Cardiac fibroblast (primary cell): Measurements from ENCODE around the gene OR8J1.

Experiments
- DNase-seq, 2 donors: peaks; one replicate each; pipeline versions ENCODE4 v3.0.0 to v3.0.0-alpha.2; 2010; ENCODE audit warnings: low read depth in 2 of 2
- H3K4me3 ChIP-seq, 2 donors: replicated peaks in 1 of 2; 1 replicate in 1 of 2; 2 replicates in 1 of 2; pipeline ENCODE4 v1.5.1; 2011; ENCODE audit warnings: low read depth in 2 of 2, low read length in 2 of 2, mild to moderate bottlenecking in 2 of 2, moderate library complexity in 1 of 2
- CTCF ChIP-seq: IDR thresholded peaks from one replicate; pipeline ENCODE4 v1.5.1; 2011; ENCODE audit warnings: low read depth, mild to moderate bottlenecking, low read length, inconsistent platforms

The OR8J1 gene

DNA sequence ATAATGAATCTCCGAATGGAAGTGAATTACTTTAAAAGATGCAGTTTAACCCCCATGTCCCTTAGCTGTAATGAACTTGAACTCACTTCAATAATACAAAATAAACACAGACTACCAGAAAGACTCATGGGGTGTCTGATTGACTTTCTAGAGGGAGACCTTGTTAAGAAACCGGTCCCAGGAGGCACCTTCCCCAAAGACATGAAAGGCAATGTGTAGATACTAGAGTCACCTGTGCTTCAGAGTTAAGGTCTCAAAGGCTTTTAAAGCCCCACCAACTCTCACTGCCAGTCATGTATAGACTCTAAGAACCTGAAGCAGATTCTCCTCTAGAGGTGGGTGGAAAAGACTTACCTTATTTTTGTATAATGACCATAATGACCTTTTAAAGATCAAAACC lies at the start of gene OR8J1:
TSS of gene OR8J1 (plus strand) at position 301 of the 400 bp plus-strand sequence. CDS start 5,956 bp downstream, outside the sequence.
- no peak within 1 kb of the TSS for H3K4me3 ChIP-seq
- TF ChIP-seq CTCF: no peak
- DNase-seq: no peak

DNA sequence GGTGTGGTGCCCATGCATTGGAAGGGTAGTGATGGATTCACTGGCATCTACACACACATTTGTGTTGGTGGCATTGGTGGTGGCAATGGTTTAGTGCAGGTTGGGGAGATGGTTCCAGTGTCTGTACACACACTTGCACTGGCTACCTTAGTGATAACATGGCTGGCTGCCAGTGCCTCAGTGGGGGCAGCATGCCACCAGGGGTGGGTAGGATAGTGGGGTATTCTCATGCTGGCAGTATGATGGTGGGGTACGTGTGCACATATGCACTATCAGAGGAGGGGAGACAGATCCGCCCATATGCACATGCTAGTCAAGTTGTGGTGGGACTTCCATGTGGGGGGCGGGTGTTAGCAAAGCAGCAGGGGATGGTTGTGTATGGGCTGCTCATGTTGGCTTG lies 46.3 kb upstream of the OR8J1 start:
- H3K4me3 ChIP-seq: no peak overlapping the region
- no peak for DNase-seq
- TF ChIP-seq CTCF: no peak

DNA sequence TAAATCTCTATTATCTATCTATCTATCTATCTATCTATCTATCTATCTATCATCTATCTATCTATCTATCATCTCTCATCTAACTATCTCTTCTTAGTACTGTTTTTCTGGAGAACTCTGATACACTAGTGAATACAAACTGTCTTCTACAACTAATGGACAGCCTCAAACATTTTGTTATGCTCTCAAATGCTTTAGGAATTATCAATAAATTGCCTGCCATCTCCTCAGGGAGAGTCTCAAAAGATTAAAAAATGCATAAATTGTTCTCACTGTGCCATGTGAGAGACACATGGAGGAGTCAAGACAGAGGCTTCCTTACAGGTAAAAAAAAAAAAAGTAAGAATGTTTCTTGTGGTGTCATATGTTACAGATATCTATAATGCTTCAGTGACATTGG lies 39.2 kb upstream of the OR8J1 start, which contains the start of gene OR8K3:
TSS of gene OR8K3 (plus strand) at position 301 of the 400 bp plus-strand sequence. CDS start 3,163 bp downstream, outside the sequence.
- no peak for TF ChIP-seq CTCF
- no peak for DNase-seq
- no peak within 1 kb of the TSS for H3K4me3 ChIP-seq

DNA sequence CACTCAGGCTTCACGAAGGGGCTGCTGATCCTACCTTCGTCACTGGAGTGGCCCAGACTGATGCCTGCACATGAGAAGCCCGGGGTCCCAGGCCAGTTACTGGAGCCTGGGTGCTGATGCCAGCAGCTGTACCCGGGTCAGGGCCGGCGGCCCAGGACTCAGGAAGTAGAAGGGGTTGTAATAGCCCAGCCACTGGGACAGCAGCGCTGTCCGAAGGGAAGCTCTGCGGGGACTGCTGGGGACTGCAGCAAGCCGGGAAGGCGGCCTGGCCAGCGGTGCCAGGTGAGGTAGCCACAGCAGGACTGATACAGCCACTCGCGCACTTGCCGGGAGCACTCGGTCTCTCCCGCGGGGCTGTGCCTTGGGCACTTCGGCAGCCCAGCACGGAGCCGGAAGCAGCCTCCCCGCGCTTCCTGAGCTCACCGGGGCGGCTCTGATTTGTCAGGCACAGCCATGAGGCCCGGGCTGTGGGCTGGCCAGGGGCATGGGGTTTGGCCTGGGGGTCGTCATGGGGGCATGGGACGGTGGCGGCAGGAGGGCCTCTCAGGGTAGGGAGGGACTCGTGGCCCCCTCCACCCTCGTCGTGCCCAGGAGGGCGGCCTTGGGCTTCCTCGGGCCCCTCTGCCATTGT lies 22.1 kb upstream of the OR8J1 start:
- TF ChIP-seq CTCF: no peak
- no peak for DNase-seq
- no peak overlapping the region for H3K4me3 ChIP-seq

- no peak overlapping the region for H3K4me3 ChIP-seq
- TF ChIP-seq CTCF: no peak
- no peak for DNase-seq
These were observed 20.9 kb upstream of the OR8J1 start for GRCh38 chr11:56333156-56333555.

DNA sequence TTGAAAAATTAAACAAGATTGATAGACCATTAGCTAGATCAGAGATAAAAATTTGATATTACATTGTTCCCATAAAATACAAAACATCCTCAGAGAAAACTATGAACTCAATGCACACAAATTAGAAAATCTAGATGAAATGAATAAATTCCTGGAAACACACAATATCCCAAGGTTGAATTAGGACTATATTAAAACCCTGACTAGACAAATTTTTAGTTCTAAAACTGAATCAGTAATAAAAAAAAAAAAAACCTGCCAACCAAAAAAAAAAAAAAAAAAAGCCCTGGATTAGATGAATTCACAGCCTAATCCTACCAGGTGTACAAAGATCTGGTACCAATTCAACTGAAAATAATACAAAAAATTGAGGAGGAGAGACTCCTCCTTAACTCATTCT lies 13.8 kb upstream of the OR8J1 start:
- no peak overlapping the region for H3K4me3 ChIP-seq
- TF ChIP-seq CTCF: no peak
- DNase-seq: no peak

DNA sequence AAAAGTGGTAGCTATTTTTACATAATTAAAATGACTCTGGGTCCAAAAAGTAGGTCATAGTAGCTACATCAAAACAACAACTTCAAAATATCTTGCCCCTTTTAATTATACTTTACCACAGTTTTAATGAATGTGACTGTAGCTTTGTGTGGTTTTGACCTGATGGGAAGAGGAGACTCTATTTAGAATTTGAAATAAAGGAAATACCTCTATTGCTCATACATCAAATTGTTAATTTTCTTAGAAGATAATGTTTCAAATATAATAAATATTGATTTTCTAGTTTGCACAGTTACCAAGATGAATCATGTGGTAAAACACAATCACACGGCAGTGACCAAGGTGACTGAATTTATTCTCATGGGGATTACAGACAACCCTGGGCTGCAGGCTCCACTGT lies 8.4 kb upstream of the OR8J1 start, which contains the start of gene OR8K1:
TSS of gene OR8K1 (plus strand) at position 301 of the 400 bp plus-strand sequence. CDS start at position 301, 0 bp downstream.
- no peak within 1 kb of the TSS for H3K4me3 ChIP-seq
- DNase-seq: no peak
- no peak for TF ChIP-seq CTCF
